Muscle of back (tissue), 11 donors: ENCODE results near the gene TUB. TPM values are rescaled to one million over a fixed set of nuclear protein-coding genes. Genes with fewer than 3 reads are reported as not detected.

ENCODE experiments used
- DNase-seq, 3 donors: peaks; one replicate each; pipeline versions ENCODE4 v3.0.0 to v3.0.0-alpha.2; 2013
- polyA plus RNA-seq, 10 donors: library from polyadenylated mRNA; unstranded; fragments of 120-200 nt; gene quantifications; one replicate each; pipeline ENCODE4 v1.2.1, GENCODE V29; 2013; ENCODE audit not compliant: insufficient read length in 10 of 10

Gene TUB
- polyA plus RNA-seq, 10 donors, result 11.4 to 21.2 (median 13.1) TPM

GRCh38 chr11:8067929-8068575 lies 13.0 kb upstream of the TUB start:
- no peak for DNase-seq

DNA sequence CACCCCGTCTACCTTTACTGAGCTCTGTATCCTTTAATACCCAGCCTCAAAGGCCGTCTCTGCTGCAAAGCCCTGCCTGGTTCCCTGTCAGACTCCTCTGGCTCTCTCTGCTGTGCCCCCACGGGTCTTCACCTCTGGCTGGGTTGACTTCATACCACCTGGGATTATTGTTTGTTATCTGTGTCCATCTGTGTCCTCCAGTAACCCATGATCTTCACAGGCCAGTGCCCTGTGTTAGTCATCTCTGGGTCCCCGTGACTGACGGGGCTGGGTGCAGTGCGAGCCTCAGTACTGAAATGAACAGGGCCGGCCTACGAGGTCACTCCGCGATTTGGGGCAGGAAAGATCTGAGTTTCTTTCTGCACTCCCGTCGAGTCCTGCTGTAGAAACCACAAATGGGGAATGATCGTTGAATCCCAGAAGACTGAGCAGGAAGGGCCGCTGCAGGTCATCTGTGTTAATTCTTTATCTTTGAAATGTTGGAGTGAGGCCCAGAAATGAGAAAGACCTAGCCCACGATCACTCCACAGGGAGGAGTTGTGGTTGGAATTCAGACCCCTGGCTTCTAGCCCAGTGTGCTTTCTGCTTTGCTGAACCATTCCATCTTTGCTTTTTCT lies 12.3 kb upstream of the TUB start:
- peak; percentile 77 to 88 (median 82) for DNase-seq

GRCh38 chr11:8069771-8070170 lies 11.2 kb upstream of the TUB start:
- no peak for DNase-seq

- DNase-seq, result peak in 1 of 3 donors; percentile 48
Measured at GRCh38 chr11:8070417-8071115, 10.4 kb upstream of the TUB start.

DNA sequence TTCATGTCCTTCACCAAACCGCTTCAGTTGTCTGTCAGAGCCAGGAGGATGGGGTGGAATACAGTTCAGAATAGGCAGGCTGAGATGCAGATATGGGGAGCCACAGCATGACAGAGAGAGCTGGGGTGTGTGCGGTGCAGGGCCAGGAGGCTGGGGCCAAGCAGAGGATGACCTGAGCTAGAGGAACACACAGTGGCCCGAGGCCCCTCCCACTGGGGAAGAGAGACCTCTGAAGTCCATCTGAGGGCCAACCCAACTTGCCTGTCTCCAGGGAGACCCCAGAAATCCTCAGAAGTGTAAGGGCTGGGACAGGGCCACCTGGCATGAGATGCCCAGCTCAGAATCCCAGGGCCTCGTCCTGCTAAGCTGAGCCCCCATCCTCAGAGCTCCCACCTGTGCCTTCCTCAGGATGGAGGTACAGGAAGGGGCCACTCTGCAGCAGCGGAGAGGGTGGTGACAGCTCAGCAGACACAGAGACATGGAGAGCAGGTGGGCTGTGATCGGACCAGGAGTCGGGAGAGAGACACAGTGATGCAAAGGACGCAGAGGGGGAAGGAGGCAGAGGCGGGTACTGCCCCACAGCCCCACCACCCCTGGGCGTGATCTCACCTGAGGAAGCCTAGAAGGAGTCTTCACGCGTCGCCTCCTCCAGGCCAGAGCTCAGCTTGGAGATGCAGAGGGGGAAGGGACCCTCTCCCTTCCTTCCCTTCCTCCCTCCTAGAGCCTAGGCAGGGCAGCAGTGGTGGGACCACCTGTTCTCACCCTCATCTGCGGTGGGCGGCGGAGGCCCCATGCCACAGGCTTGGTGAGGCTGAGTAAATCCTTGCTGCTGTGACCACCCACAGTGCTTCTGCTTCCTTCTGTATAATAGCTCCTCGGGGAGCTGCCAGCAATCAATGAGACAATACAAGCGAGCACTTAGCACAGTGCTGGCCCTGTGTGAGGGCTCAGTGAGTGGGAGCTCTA lies 9.1 kb upstream of the TUB start:
- DNase-seq, result no peak

DNA sequence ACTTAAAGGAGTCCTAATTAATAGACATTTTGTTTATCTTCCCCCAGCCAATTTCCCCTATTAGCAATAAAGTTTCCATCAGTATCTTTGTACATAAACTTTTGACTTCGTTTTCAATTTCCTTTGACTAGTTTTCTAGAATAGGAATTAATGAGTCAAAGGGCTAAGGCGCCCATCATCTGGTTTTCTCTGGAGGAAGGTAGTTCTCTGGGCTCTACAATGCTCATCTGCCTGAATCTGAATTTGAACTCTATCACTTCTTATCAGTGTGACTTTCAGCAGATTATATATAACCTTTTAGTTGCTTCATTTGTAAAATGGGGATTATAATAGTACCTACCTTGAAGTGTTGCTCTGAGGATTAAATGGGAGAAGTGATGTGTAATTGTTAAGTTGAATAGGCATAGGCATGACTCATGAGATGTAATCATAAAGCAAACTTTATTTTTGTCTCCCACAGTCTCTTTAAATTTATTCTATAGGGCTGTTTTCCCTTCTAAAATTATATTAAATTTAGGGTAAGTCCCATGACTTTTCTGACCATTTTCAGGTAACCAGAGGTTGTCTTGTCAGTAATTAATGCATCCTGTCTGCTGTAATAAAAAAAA lies 5.8 kb upstream of the TUB start:
- no peak for DNase-seq

GRCh38 chr11:8079111-8079675 lies 1.8 kb upstream of the TUB start:
- no peak for DNase-seq

DNA sequence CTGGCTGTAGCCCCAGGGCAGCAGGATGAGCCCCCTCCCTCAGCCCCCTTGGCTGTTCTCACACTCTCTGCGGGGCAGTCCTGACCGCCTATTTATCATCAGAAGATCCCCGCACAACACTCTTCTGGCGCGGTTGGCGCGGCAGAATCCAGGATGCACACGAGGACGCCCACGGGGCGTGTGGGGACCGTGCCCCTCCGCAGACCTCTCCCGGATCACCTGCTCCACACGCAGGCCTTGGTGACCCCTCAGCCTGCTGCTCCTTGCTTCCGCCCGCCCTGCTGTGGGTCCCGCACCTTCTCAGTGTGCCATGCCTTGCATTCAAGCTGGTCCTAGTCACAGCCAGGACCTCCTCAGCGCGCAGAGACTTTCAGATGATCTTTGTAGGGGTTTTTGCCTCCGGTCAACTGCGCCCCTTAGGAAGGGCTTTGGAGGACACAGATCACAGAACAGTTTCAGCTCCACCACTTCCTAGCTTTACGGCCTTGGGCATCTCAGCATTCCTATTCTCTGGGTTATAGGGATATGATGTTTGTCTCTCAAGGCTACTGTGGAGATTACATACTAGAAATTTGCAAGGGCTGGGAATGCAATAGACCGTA lies 841 bp upstream of the TUB start:
- DNase-seq, result no peak

DNA sequence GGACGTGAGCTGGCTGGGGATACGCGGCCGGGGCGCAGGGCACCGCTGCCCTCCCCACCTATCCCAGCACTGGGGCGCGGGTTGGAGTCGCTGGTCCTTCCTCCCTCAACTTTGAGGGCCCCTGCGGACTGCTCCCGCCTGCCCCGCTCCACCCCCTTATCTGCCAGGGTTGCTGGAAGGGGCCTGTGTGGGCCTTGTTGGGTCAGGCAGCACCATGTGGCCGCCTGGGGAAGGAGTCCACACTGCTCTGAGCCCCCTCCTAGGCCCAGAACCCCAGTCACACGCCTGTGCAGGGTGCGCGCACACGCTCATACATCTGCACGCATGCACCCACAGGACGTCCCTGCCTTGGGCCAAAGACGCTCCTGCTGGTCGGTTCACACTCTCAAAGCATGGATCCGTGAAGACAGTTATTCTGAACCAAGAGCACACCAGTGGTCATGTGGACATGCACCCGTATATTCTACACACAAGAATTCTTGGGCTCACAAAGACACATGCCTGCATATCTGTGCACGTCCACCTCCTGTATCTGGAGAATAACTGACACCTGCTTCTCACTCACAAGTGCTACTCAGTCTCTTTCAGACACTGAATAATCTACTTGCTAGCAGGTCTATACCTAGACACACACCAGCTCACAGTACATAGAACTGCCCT lies 710 bp downstream of the TUB start:
- DNase-seq, result peak in 1 of 3 donors; percentile 73

GRCh38 chr11:8082391-8083087 lies 1.5 kb downstream of the TUB start:
- DNase-seq, result peak in 1 of 3 donors; percentile 55

DNA sequence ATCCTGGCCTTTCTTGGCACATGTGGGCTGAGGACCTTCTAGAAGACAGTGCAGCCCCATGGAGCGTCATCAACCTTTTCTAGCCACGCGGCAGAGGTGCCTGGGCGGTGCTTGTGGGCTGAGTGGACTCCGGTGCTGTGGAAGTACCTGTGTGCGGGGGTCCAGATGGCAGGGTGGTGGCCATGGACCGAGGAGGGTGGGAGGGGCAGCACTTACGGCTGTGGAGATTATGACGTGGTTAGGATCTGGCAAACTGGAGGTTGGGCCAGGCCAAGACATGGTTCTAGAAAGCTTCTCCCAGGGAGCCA lies 2.0 kb downstream of the TUB start:
- DNase-seq, result no peak

- no peak for DNase-seq
Measured at GRCh38 chr11:8083871-8084281, 2.9 kb downstream of the TUB start.

DNA sequence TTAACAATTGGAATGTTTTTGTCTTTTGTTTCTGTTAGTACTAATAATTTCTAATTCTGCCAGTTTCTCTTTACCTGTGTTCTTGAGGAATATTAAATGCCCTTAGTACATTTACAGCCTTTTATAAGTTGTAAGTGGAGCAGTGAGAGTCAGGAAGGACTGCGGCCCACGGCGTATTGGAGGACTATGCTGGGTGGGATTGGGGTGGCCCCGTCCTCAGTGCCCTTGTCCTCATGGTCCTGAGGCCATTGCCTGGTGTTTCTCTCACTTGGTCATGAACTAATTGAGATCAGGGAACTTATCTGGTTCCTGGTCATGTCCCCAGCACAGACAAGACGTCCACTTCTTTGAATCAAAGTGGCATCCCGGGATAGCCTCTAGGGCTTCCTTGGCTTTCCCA lies 3.3 kb downstream of the TUB start:
- DNase-seq, result no peak

DNA sequence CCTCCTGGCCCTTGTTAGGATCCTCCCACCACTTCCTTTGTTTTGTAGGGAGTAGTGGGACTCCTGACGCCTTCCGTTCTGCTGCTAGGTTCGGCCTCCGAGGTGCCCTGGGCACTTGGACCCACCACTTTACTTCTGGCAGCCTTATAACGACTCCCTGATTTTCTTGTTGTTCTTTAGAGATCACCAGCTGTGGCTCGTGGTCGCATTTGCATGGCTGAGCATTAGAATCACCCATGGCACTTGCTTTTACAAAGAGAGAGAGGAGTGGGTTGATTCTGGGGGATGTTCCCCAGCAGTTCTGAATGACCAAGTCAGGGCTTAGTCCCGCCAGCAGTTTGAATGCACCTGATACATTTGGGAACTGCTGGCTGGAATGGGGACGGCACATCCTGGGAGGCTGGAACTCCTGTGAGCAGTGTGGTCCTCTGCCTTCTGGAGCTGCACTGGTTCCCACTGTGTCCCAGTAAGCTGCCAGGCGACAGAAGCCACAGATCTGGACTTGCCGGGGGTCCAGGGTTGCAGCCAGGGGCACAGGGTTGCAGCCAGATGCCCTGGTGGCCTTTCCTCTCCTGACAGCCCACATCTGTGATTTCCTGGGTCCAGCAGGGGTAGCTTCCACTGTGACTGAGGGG lies 4.1 kb downstream of the TUB start:
- no peak for DNase-seq

GRCh38 chr11:8086001-8086479 lies 5.0 kb downstream of the TUB start:
- DNase-seq, result no peak

- DNase-seq, result no peak
Measured at GRCh38 chr11:8086571-8086970, 5.6 kb downstream of the TUB start.

- DNase-seq, result no peak
Measured at GRCh38 chr11:8087185-8087584, 6.2 kb downstream of the TUB start.

DNA sequence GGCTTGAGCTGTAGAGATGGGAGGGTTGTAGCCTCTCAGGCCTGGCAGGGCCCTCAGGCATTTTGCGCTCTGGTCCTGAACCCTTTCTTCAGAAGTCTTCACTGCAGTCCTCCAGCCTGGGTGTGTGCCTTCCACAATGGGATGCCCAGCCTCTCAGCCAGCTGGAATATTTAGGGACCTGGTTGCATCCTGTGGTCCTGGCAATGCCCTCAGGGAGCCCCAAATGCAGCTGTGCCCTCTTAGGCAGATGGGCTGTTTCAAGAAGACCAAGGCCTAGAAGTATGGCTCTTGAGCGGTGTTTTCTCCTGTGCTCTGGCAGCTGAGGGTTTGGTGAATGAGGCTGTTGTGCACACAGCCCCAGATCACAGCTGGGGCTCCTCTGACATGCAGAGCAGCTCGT lies 6.7 kb downstream of the TUB start:
- no peak for DNase-seq
